Keratinocyte (primary cell): ENCODE data around the gene PDIA6.

ENCODE experiments used
- EZH2 ChIP-seq: IDR thresholded peaks from one replicate; pipeline ENCODE4 v1.6.1; 2012; ENCODE audit warnings: inconsistent platforms, mild to moderate bottlenecking, low read length, moderate library complexity
- TF ChIP-seq, protein P1 (sequence below), 3 experiments: IDR thresholded peaks in 1 of 3; conservative IDR thresholded peaks in 1 of 3; optimal IDR thresholded peaks in 1 of 3; 2 replicates in 2 of 3; 3 replicates in 1 of 3; pipeline versions ENCODE3 to v1.5.1; 2011; ENCODE audit warnings: low read length in 3 of 3, mild to moderate bottlenecking in 3 of 3, moderate library complexity in 2 of 3, control low read depth in 1 of 3, inconsistent platforms in 1 of 3; ENCODE audit not compliant: insufficient read depth in 2 of 3; ENCODE audit errors: extremely low read depth in 1 of 3

DNA sequence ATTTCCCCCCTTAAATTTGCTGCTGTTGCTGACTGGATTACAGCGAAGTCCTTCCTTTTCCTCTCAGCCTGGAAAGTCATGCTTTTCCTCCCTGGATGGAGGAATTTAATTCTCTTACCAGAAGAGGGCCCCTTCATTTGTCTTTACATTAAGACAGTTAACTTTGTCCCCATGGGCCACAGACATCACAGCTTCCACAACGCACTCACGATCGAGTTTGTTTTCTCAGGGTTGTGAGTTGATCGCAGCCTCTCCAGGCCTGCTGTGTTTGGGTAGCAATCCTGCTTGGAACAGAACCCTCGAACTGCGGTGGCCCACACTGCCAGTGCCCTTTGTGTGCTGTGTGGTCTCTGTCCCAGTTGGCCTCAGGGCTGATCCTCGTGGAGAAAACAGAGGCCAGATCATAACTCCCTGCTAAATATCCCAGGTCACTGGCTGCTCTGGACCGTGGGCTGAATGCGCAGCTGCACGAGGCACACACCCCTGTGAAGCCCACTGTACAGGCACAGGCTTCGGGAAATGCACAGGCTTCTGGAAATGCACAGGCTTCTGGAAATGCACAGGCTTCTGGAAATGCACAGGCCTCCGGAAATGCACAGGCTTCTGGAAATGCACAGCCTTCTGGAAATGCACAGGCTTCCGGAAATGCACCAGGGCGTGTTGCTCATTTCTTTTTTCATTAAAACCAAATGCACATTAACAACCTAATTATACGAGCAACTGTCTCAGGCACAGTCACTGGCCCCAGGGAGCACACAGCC, 2.2 kb upstream of the PDIA6 start:
- TF ChIP-seq, protein P1, sequence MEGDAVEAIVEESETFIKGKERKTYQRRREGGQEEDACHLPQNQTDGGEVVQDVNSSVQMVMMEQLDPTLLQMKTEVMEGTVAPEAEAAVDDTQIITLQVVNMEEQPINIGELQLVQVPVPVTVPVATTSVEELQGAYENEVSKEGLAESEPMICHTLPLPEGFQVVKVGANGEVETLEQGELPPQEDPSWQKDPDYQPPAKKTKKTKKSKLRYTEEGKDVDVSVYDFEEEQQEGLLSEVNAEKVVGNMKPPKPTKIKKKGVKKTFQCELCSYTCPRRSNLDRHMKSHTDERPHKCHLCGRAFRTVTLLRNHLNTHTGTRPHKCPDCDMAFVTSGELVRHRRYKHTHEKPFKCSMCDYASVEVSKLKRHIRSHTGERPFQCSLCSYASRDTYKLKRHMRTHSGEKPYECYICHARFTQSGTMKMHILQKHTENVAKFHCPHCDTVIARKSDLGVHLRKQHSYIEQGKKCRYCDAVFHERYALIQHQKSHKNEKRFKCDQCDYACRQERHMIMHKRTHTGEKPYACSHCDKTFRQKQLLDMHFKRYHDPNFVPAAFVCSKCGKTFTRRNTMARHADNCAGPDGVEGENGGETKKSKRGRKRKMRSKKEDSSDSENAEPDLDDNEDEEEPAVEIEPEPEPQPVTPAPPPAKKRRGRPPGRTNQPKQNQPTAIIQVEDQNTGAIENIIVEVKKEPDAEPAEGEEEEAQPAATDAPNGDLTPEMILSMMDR (optimal IDR thresholded peaks at IDR 0.05 in 1 of 3, IDR thresholded peaks at IDR 0.05 in 1 of 3, conservative IDR thresholded peaks at IDR 0.05 in 1 of 3; ENCODE audit: extremely low read depth in 1 of 3, insufficient read depth in 2 of 3, low read length in 3 of 3): no peak
- no peak for TF ChIP-seq EZH2
